GM21786 (cell line): Measurements from ENCODE around the gene OR8G5.
"Not testable (repeated sequence)": the region's sequence is repeated elsewhere in the genome, so short reads cannot be mapped to it uniquely, and the experiment has no call there.

Source experiments
- ATAC-seq: cut with Tn5 transposase; IDR thresholded peaks from one replicate; pipeline ENCODE4 v1.9.1; 2021; ENCODE audit not compliant: unreplicated experiment

Gene OR8G5

GRCh38 chr11:124256076-124256475 lies at the start of gene OR8G5:
TSS of gene OR8G5 (plus strand) at chr11:124256376. CDS start at chr11:124264932, 8,556 bp downstream.
- no peak for ATAC-seq

GRCh38 chr11:124207102-124207792 lies 48.9 kb upstream of the OR8G5 start:
- ATAC-seq = no peak

- no peak for ATAC-seq
Observed at GRCh38 chr11:124209824-124210357, 46.3 kb upstream of the OR8G5 start.

- no peak for ATAC-seq
Observed at GRCh38 chr11:124210421-124210820, 45.8 kb upstream of the OR8G5 start.

GRCh38 chr11:124211321-124211720 lies 44.9 kb upstream of the OR8G5 start:
- ATAC-seq = no peak

- no peak for ATAC-seq
Observed at GRCh38 chr11:124214027-124214426, 42.1 kb upstream of the OR8G5 start.

- no peak for ATAC-seq
Observed at GRCh38 chr11:124219126-124219525, 37.0 kb upstream of the OR8G5 start.

GRCh38 chr11:124222407-124222806 lies 33.8 kb upstream of the OR8G5 start:
- ATAC-seq = no peak

- not testable (repeated sequence) for ATAC-seq
Observed at GRCh38 chr11:124224618-124225423, 31.4 kb upstream of the OR8G5 start.

- no peak for ATAC-seq
Observed at GRCh38 chr11:124225471-124225870, 30.7 kb upstream of the OR8G5 start.

GRCh38 chr11:124233376-124233775 lies 22.8 kb upstream of the OR8G5 start:
- ATAC-seq = no peak

- no peak for ATAC-seq
Observed at GRCh38 chr11:124238512-124238911, 17.7 kb upstream of the OR8G5 start.

GRCh38 chr11:124240621-124241397 lies 15.4 kb upstream of the OR8G5 start, which contains the start of gene OR8G1:
TSS of gene OR8G1 (plus strand) at chr11:124241095. CDS start at chr11:124249676, 8,581 bp downstream.
- ATAC-seq = no peak

- ATAC-seq = not testable (repeated sequence)
Observed at GRCh38 chr11:124249869-124250268, 6.3 kb upstream of the OR8G5 start.

- not testable (repeated sequence) for ATAC-seq
Observed at GRCh38 chr11:124265041-124265440, 8.9 kb downstream of the OR8G5 start.

- ATAC-seq = not testable (repeated sequence)
Observed at GRCh38 chr11:124270886-124271285, 14.7 kb downstream of the OR8G5 start.

- ATAC-seq = no peak
Observed at GRCh38 chr11:124274000-124274399, 17.8 kb downstream of the OR8G5 start.

GRCh38 chr11:124276081-124276480 lies 19.9 kb downstream of the OR8G5 start:
- no peak for ATAC-seq

- ATAC-seq = no peak
Observed at GRCh38 chr11:124277207-124277606, 21.0 kb downstream of the OR8G5 start.

GRCh38 chr11:124277804-124278203 lies 21.6 kb downstream of the OR8G5 start:
- ATAC-seq = no peak

- ATAC-seq = no peak
Observed at GRCh38 chr11:124278261-124278660, 22.1 kb downstream of the OR8G5 start.
